Fibroblast of mammary gland (primary cell): ENCODE measurements around the gene FZD7.

Experiments used
- DNase-seq: peaks from one replicate; pipeline ENCODE4 v3.0.0-alpha.2; 2010; ENCODE audit warnings: low read depth
- H3K4me3 ChIP-seq: 2 replicates; pipeline ENCODE4 v1.5.1; 2011; ENCODE audit warnings: low read depth, mild to moderate bottlenecking, low read length, moderate library complexity; ENCODE audit not compliant: control insufficient read depth
- CTCF ChIP-seq: conservative IDR thresholded peaks from 2 replicates; pipeline ENCODE4 v1.5.1; 2011; ENCODE audit warnings: low read depth, low read length, inconsistent platforms; ENCODE audit not compliant: control insufficient read depth, insufficient read depth

FZD7 gene

GRCh38 chr2:202079310-202079709 lies 45.7 kb downstream of the FZD7 start:
- DNase-seq: no peak
- TF ChIP-seq CTCF: no peak
- H3K4me3 ChIP-seq: no peak overlapping the region

GRCh38 chr2:202084265-202084664 lies 50.6 kb downstream of the FZD7 start:
- no peak overlapping the region for H3K4me3 ChIP-seq
- TF ChIP-seq CTCF: no peak
- DNase-seq: no peak
